ENCODE results near the gene SPOCK2. TPM values are rescaled to one million over a fixed set of nuclear protein-coding genes. Genes with fewer than 3 reads are reported as not detected.

SPOCK2 gene
- total RNA-seq, 1 experiment from 2014 or later = 1.8 TPM

DNA sequence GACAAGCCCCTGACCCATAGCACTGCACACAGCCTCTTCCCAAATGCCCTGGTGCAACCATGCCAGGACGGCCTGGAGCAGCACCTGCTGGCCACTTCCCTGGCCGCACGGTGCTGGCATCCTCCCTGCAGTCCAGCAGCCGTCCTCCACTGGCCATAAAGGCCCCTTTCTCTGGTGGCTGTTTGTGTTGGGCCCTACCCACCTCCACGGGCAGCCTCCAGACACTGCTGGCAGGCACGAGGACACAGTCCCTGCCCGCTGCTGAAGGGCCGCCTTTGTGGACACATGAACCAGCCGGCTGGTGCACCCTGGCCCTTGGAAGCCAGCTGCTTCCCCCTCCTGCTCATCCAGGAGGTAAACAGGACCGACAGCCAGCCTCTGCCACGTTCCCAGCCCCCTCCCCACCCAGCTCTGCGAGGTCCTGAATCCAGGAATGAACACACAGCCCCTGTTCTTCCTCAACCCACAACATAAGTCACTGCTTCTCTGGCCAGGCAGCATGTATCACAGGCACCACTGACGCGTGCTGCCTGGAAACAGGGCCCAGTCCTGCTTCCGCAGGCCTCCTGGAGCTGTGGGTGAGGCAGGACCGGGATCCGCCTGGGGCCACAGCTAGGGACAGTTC lies 43.8 kb downstream of the SPOCK2 start:
- no peak overlapping the region for H3K4ac ChIP-seq (ENCODE audit: low read depth, low read length)
- H3K56ac ChIP-seq (ENCODE audit: insufficient read length, low read depth, low read length) = no peak overlapping the region
- H2BK12ac ChIP-seq (ENCODE audit: insufficient read length, low read depth, low read length) = no peak overlapping the region
- no peak overlapping the region for H4K5ac ChIP-seq (ENCODE audit: insufficient read length, low read depth, low read length)
- H3K79me1 ChIP-seq (ENCODE audit: insufficient read depth, low read depth, low read length, poor library complexity, severe bottlenecking) = no peaks in the 10 kb centered on the region
- Mint-ChIP-seq H3K4me3 (no peak overlapping the region), H3K36me3 (ENCODE audit: insufficient read depth in 1 of 3, low read depth in 3 of 3) (no peaks in the 10 kb centered on the region), H3K9me3 (peaks cover 0 to 4% of the 10 kb centered on the region in 2 experiments; a peak in 1 of 5 replicates), H3K4me1 (peaks cover 13 to 15% of the 10 kb centered on the region in 2 experiments), H3K27ac (peak overlapping the region in 1 of 3 experiments; percentile 57; a peak in 2 of 7 replicates), H3K27me3 (ENCODE audit: low read depth) (no peaks in the 10 kb centered on the region)
- no peak overlapping the region for H2AK5ac ChIP-seq (ENCODE audit: insufficient read length, low read length)
- H3K4me1 ChIP-seq (ENCODE audit: insufficient read depth, low read length) = 0 out of 2 replicates have a peak, but pooled peaks cover 2% of the 10 kb centered on the region
- H2BK120ac ChIP-seq (ENCODE audit: low read depth, low read length, poor library complexity, severe bottlenecking) = no peak overlapping the region
- no CpG with 5 or more reads among the region's 17 CpGs for WGBS (ENCODE audit: extremely low coverage, insufficient read length, low lambda C conversion rate)
- TF ChIP-seq, protein P1, sequence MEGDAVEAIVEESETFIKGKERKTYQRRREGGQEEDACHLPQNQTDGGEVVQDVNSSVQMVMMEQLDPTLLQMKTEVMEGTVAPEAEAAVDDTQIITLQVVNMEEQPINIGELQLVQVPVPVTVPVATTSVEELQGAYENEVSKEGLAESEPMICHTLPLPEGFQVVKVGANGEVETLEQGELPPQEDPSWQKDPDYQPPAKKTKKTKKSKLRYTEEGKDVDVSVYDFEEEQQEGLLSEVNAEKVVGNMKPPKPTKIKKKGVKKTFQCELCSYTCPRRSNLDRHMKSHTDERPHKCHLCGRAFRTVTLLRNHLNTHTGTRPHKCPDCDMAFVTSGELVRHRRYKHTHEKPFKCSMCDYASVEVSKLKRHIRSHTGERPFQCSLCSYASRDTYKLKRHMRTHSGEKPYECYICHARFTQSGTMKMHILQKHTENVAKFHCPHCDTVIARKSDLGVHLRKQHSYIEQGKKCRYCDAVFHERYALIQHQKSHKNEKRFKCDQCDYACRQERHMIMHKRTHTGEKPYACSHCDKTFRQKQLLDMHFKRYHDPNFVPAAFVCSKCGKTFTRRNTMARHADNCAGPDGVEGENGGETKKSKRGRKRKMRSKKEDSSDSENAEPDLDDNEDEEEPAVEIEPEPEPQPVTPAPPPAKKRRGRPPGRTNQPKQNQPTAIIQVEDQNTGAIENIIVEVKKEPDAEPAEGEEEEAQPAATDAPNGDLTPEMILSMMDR (conservative IDR thresholded peaks at IDR 0.05) = 0 out of 3 replicates have a peak, but pooled peaks have one; percentile 20
- H3K14ac ChIP-seq (ENCODE audit: insufficient read depth, low read length) = no peak overlapping the region
- no peak overlapping the region for H2BK15ac ChIP-seq (ENCODE audit: low read depth, low read length)
- H3K23ac ChIP-seq (ENCODE audit: insufficient read length, low read depth, low read length) = no peak overlapping the region
- H3K18ac ChIP-seq (ENCODE audit: insufficient read length, low read depth, low read length) = no peak overlapping the region
- no peak for DNase-seq
- no peak overlapping the region for H3K27ac ChIP-seq (ENCODE audit: insufficient read length, low read depth, low read length)
- H4K20me1 ChIP-seq (ENCODE audit: control insufficient read depth, insufficient read depth, insufficient read length) = no peaks in the 10 kb centered on the region
- H3K4me2 ChIP-seq (ENCODE audit: insufficient read depth, insufficient read length, low read length) = no peak overlapping the region
- H3K9ac ChIP-seq (ENCODE audit: extremely low read depth, insufficient read length, low read length) = no peak overlapping the region
- no peaks in the 10 kb centered on the region for H3K79me2 ChIP-seq (ENCODE audit: insufficient read depth, low read length)
- no peak overlapping the region for H2BK20ac ChIP-seq (ENCODE audit: low read depth, low read length, poor library complexity, severe bottlenecking)
- no peak overlapping the region for H2AFZ ChIP-seq (ENCODE audit: low read length)
- H3T11ph ChIP-seq (ENCODE audit: low read length) = no peak overlapping the region
- no peaks in the 10 kb centered on the region for H3K27me3 ChIP-seq (ENCODE audit: insufficient read depth, low read length)
- H2BK5ac ChIP-seq (ENCODE audit: insufficient read length, low read length) = no peak overlapping the region
- H4K8ac ChIP-seq (replicated peaks; ENCODE audit: insufficient read length, low read depth, low read length) = peak overlapping the region; percentile 58
- no peaks in the 10 kb centered on the region for H3K23me2 ChIP-seq (ENCODE audit: insufficient read length, low read depth, low read length, poor library complexity, severe bottlenecking)
- H4K91ac ChIP-seq (ENCODE audit: insufficient read length, low read depth, low read length) = no peak overlapping the region
- no peaks in the 10 kb centered on the region for H3K9me3 ChIP-seq (ENCODE audit: control insufficient read depth, low read depth, low read length)
